HG03575 (cell line): Measurements from ENCODE around the gene AMPD1.

Source experiments
- ATAC-seq: cut with Tn5 transposase; IDR thresholded peaks from one replicate; pipeline ENCODE4 v1.9.1; 2021; ENCODE audit not compliant: unreplicated experiment, insufficient number of reproducible peaks, low FRiP score; ENCODE audit errors: extremely low read depth

The AMPD1 gene

DNA sequence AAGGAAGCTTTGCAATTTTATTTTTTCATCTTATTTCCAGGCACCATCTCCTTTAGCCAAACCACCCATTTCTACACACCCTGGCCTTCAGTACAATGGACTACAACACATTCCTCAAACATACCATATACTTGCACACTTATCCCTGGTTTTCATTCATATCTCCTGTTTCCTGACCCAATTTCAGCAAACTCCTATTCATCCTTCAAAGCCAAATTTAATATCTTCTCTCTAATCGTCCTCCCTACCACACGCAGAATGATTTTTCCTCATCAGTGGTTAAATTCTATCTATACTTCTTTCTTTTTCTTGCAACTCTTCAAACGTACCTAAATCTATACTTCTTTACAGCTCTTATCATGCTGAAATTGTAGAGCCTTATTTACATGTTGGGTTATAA is 28.4 kb downstream of the AMPD1 start:
- ATAC-seq: no peak

DNA sequence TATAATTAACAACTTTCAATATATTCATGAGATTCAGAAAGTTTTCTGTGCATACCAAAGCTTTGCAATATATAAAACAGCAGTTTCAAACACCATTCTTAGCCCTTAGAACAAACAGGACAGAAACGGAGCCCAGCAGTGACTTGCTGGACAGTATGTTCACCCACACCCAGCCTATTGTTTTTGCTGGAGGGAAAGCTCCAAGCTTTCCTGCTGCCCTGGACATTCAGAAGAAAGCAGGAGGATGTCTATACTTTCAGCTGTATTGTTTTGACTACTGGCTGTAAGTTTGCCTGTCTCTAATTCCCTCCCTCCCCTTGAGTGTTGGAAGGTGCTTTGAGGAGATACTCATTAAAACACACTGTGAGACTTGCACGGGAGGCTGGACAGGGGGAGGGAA is 35.1 kb downstream of the AMPD1 start:
- ATAC-seq: no peak

DNA sequence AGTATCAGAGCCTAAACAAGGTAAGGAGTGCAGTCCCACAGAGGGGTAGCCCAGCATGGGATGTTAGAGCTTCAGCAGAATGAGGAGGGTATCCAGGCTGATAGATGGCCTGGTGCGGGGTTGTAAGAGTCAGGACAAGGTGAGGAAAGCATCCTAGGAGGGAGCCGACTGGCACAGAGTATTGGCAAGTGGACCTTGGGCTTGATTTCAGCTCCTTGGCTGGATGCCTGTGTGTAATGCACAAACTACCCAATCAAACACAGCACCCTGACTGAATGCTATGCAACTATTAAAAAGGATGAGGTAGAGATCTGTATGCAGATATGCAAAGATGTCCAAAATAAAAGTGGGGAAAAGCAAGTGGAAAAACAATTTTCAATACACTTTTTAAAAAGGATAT is 43.5 kb downstream of the AMPD1 start:
- ATAC-seq: no peak

DNA sequence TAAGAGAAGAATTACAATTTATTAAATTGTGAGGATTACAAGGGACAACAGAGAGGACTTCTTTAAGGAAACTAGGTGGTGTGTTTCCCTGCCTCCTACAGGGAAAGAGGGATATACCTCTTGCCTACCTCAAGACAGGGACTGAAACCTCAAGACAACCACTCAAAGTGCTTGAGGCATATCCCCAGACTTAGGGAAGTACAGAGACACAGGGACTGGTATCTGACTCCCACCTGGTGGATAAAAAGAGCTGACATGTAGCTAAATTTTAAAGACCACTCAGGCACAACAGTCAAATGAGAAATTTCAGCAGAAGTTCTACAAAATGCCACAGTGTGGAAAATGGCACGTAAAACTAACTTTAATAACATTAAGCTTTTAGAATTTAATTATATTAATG is 46.8 kb downstream of the AMPD1 start:
- no peak for ATAC-seq

DNA sequence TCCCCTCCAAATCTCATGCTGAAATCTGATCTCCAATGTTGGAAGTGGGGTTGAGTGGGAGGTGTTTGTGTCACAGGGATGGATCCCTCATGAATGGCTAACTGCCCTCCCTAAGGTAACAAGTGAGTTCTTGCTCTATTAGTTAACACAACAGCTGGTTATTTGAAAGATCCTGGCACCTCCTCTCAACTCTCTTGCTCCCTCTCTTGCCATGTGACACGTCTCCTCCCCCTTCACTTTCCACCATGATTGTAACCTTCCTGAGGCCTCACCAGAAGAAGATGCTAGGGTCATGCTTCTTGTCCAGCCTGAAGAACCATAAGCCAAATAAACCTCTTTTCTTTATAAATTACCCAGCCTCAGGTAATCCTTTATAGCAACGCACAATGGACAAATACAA is 54.0 kb downstream of the AMPD1 start:
- no peak for ATAC-seq

DNA sequence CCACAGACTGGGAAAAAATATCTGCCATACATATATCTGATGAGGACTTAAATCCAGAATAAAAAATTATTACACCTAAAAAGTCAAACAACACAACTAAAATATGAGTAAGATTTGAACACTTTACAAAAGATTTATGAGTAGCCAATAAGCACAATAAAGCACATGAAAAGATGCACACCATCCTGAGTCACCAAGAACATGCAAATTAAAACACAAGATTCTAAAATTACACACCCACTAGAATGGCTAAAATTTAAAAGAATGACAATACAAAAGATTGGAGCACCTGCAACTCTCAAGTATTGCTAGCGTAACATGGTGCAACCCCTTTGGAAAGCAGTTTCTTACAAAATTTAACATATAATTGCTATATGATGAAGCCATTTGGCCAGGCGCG is 56.4 kb downstream of the AMPD1 start:
- no peak for ATAC-seq

DNA sequence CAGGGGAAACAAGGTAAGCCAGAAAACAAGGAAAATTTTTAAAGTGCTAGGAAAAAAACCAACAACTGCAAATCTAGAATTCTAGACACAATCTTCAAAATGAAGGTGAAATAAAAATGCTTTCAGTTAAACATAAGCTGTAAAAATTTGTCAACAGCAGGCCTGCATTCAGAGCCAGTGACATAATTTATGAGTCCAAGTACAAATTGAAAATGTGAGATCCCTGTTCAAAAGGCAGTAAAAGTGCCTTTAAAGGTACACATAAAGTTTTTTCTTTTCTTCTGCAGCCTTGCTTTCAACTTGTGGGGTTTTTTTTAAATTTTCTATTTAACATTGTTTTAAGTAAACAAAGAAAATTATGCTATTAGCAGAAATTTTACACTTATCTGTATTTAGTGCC is 62.9 kb downstream of the AMPD1 start:
- no peak for ATAC-seq

DNA sequence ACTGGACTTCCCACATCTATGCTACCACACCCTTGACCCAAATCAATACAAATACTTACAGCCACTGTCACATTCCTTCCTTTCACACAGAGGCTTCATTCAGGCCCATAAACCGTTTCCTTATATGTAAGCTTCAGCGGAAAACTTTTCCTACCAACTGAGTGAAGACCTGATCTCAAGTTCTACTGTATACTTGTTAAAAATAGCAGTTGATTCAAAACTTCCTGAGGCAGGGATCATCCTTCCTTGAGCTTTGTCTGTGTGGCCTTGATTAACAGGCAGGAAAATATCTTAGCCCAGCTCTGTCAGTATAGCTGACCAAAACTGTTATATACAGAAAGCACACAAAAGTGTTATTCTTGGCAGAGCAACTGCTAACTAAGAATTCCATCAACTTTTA is 68.2 kb downstream of the AMPD1 start:
- no peak for ATAC-seq

DNA sequence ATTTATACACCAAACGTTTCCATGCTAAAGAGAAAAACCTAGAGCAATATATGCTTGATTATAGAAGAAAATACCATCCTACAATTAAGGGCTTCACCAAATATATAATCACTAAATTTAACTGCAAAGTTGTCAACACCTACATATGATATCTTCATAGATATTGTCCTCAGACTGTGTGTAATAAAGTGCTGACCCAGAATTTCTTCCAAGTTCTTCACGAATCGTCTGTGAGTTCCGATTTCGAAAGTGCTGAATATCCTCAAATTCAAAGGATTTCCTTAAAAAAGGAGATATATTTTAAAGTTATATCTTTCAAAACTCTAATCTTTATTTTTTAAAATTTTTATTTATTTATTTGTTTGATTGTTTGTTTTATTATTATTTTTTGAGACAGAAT is 72.0 kb downstream of the AMPD1 start:
- ATAC-seq: no peak
